HepG2 (cell line): ENCODE results near the gene ST8SIA1.

Source experiments
- BHLHE40 ChIP-seq: IDR thresholded peaks from 2 replicates; pipeline ENCODE4 v1.6.1; 2011; ENCODE audit warnings: low read length, improper control_type of control experiment
- CEBPB ChIP-seq: IDR thresholded peaks from 2 replicates; pipeline ENCODE4 v1.6.1; 2011; ENCODE audit warnings: low read depth, low read length, improper control_type of control experiment, borderline replicate concordance
- ETV5 ChIP-seq: IDR thresholded peaks from 2 replicates; pipeline ENCODE4 v1.6.1; 2018; ENCODE audit warnings: missing biosample characterization, missing genetic modification reagents, inconsistent platforms, borderline replicate concordance
- EZH2 ChIP-seq: conservative IDR thresholded peaks from 2 replicates; pipeline ENCODE4 v1.6.1; 2012; ENCODE audit warnings: mild to moderate bottlenecking, low read depth, low read length, moderate library complexity
- KDM5A ChIP-seq: fragments of 200-600 bp; sonication (generic); IDR thresholded peaks from 2 replicates; pipeline ENCODE4 v1.7.0; 2018; ENCODE audit warnings: antibody characterized with exemption, mild to moderate bottlenecking, low read length, borderline replicate concordance
- MAFF ChIP-seq: IDR thresholded peaks from 2 replicates; pipeline ENCODE4 v1.6.1; 2011; ENCODE audit warnings: low read depth, low read length, improper control_type of control experiment
- PHF21A ChIP-seq: sonication (generic); formaldehyde crosslinking; IDR thresholded peaks from 2 replicates; pipeline ENCODE4 v1.5.0; 2020; ENCODE audit warnings: mild to moderate bottlenecking, missing genetic modification reagents
- POLR2A ChIP-seq, 2 experiments: IDR thresholded peaks; 2 replicates each; pipeline ENCODE4 v1.6.1; 2011; ENCODE audit warnings: low read depth in 2 of 2, low read length in 2 of 2, mild to moderate bottlenecking in 1 of 2, moderate library complexity in 1 of 2; ENCODE audit not compliant: insufficient read depth in 1 of 2
- SP5 ChIP-seq: IDR thresholded peaks from 2 replicates; pipeline ENCODE4 v1.6.1; 2016; ENCODE audit warnings: low read depth, borderline replicate concordance
- ZNF564 ChIP-seq: sonication (generic); formaldehyde crosslinking; IDR thresholded peaks from 2 replicates; pipeline ENCODE4 v1.8.1; 2023; ENCODE audit warnings: mild to moderate bottlenecking, missing genetic modification reagents
- TF ChIP-seq, protein P1 (sequence below): IDR thresholded peaks from 2 replicates; pipeline ENCODE4 v1.6.1; 2012; ENCODE audit warnings: inconsistent platforms
- TF ChIP-seq, protein P2 (sequence below): fragments of 450-650 bp; IDR thresholded peaks from 2 replicates; pipeline ENCODE4 v1.6.1; 2017; ENCODE audit warnings: mild to moderate bottlenecking

- TF ChIP-seq ETV5 (CRISPR knock-in tag), result no peak
- no peak for TF ChIP-seq PHF21A (CRISPR knock-in tag)
- no peak for TF ChIP-seq SP5 (CRISPR knock-in tag)
- no peak for TF ChIP-seq KDM5A
- TF ChIP-seq BHLHE40, result no peak
- TF ChIP-seq, protein P1, sequence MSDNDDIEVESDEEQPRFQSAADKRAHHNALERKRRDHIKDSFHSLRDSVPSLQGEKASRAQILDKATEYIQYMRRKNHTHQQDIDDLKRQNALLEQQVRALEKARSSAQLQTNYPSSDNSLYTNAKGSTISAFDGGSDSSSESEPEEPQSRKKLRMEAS, result no peak
- TF ChIP-seq EZH2, result no peak
- TF ChIP-seq MAFF, result no peak
- TF ChIP-seq CEBPB, result no peak
- no peak for TF ChIP-seq POLR2A (IDR thresholded peaks at IDR 0.05; ENCODE audit: insufficient read depth in 1 of 2, low read depth in 2 of 2, low read length in 2 of 2)
- TF ChIP-seq, protein P2, sequence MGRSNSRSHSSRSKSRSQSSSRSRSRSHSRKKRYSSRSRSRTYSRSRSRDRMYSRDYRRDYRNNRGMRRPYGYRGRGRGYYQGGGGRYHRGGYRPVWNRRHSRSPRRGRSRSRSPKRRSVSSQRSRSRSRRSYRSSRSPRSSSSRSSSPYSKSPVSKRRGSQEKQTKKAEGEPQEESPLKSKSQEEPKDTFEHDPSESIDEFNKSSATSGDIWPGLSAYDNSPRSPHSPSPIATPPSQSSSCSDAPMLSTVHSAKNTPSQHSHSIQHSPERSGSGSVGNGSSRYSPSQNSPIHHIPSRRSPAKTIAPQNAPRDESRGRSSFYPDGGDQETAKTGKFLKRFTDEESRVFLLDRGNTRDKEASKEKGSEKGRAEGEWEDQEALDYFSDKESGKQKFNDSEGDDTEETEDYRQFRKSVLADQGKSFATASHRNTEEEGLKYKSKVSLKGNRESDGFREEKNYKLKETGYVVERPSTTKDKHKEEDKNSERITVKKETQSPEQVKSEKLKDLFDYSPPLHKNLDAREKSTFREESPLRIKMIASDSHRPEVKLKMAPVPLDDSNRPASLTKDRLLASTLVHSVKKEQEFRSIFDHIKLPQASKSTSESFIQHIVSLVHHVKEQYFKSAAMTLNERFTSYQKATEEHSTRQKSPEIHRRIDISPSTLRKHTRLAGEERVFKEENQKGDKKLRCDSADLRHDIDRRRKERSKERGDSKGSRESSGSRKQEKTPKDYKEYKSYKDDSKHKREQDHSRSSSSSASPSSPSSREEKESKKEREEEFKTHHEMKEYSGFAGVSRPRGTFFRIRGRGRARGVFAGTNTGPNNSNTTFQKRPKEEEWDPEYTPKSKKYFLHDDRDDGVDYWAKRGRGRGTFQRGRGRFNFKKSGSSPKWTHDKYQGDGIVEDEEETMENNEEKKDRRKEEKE, result no peak
- TF ChIP-seq ZNF564 (CRISPR knock-in tag), result no peak
Observed at GRCh38 chr12:22242726-22243125, 91.8 kb downstream of the ST8SIA1 start.
